Lung (tissue), 12 donors: ENCODE results near the gene GCK. TPM values are rescaled to one million over a fixed set of nuclear protein-coding genes. Genes with fewer than 3 reads are reported as not detected.

Experiments used
- ATAC-seq: fragments of 200-7000 bp; cut with Tn5 transposase; one replicate; pipeline ENCODE4 v1.9.1; 2020; ENCODE audit warnings: moderate number of reproducible peaks; ENCODE audit not compliant: insufficient read depth, low FRiP score
- DNase-seq, 3 donors: peaks; one replicate each; pipeline ENCODE4 v3.0.0-alpha.2; 2013 to 2017
- H3K27ac ChIP-seq, 2 donors: one replicate each; pipeline ENCODE4 v1.5.1; 2013; ENCODE audit warnings: mild to moderate bottlenecking in 2 of 2, moderate library complexity in 2 of 2, control low read depth in 1 of 2, inconsistent platforms in 1 of 2, low read depth in 1 of 2, low read length in 1 of 2
- H3K27me3 ChIP-seq, 3 donors: one replicate each; pipeline ENCODE4 v1.5.1; 2013; ENCODE audit warnings: low read length in 2 of 3; ENCODE audit not compliant: control insufficient read depth in 3 of 3, insufficient read depth in 3 of 3
- H3K36me3 ChIP-seq, 4 donors: one replicate each; pipeline ENCODE4 v1.5.1; 2013; ENCODE audit warnings: low read length in 4 of 4, mild to moderate bottlenecking in 1 of 4, moderate library complexity in 1 of 4; ENCODE audit not compliant: control insufficient read depth in 4 of 4, insufficient read depth in 4 of 4
- H3K4me1 ChIP-seq, 5 donors: one replicate each; pipeline ENCODE4 v1.5.1; 2013; ENCODE audit warnings: low read length in 5 of 5, mild to moderate bottlenecking in 2 of 5, moderate library complexity in 1 of 5; ENCODE audit not compliant: control insufficient read depth in 5 of 5, insufficient read depth in 5 of 5
- H3K4me3 ChIP-seq: one replicate; pipeline ENCODE4 v1.5.1; 2013; ENCODE audit warnings: mild to moderate bottlenecking, control low read depth, moderate library complexity
- H3K9ac ChIP-seq, 2 donors: one replicate each; pipeline ENCODE4 v1.5.1; 2013; ENCODE audit warnings: low read length in 2 of 2, control low read depth in 1 of 2; ENCODE audit not compliant: insufficient read depth in 1 of 2
- H3K9me3 ChIP-seq, 4 donors: one replicate each; pipeline ENCODE4 v1.5.1; 2013; ENCODE audit warnings: low read length in 3 of 4, mild to moderate bottlenecking in 1 of 4, moderate library complexity in 1 of 4; ENCODE audit not compliant: control insufficient read depth in 4 of 4, insufficient read depth in 3 of 4
- CTCF ChIP-seq: IDR thresholded peaks from 2 replicates; pipeline ENCODE4 v1.5.1; 2012; ENCODE audit warnings: mild to moderate bottlenecking; ENCODE audit errors: control extremely low read depth, extremely low read depth
- WGBS, 2 donors: extraction: QIAGEN DNeasy Blood & Tissue Kit; methylation state at CpG; one replicate each; pipeline ENCODE4 v1.1.7; 2013; 5-methylcytosine and 5-hydroxymethylcytosine counted together
- polyA plus RNA-seq, 2 donors: library from polyadenylated mRNA; stranded (reverse); fragments of 200-250 nt; gene quantifications; one replicate each; pipeline ENCODE4 v1.2.1, GENCODE V29; 2013
- total RNA-seq, 2 donors: library from RNA; depleted of rRNA in 1 of 2; stranded (reverse); fragments of >200 nt in 1 of 2; gene quantifications; one replicate each; pipeline ENCODE4 v1.2.1, GENCODE V29; 2014 to 2021
- donor health status: control.
- donor health status: control.
- donor health status: Bipolar disorder and iron deficiency.
- donor health status: healthy.
- donor health status: DM: yes; HTN: yes; CAD: no.

GCK gene
- total and polyA plus RNA-seq, 4 donors: 0.25 to 1.1 (median 0.43) TPM

- no peak for ATAC-seq
Measured at GRCh38 chr7:44196450-44196872, 7.2 kb upstream of the GCK start.

GRCh38 chr7:44195889-44196288, 6.7 kb upstream of the GCK start:
- Histone ChIP-seq H3K27me3 (peaks cover 0 to 6% (median 4%) of the 10 kb centered on the region in 3 donors), H3K4me1 (no peaks in the 10 kb centered on the region), H3K9ac (no peak overlapping the region), H3K9me3 (no peaks in the 10 kb centered on the region), H3K4me3 (no peak overlapping the region), H3K36me3 (no peaks in the 10 kb centered on the region), H3K27ac (no peak overlapping the region)
- ATAC-seq (no peak), DNase-seq (no peak)
- no peak for TF ChIP-seq CTCF
- 19 to 39% methylated on average over 1 of the region's 1 CpG for WGBS, 2 donors

More at GRCh38 chr7:44196450-44196872, 7.2 kb upstream of the GCK start:
- Histone ChIP-seq H3K9me3 (no peaks in the 10 kb centered on the region), H3K27me3 (peaks cover 0 to 4% (median 3%) of the 10 kb centered on the region in 3 donors), H3K4me3 (no peak overlapping the region), H3K4me1 (peaks cover 0 to under 1% (median 0%) of the 10 kb centered on the region in 5 donors), H3K27ac (no peak overlapping the region), H3K36me3 (no peaks in the 10 kb centered on the region), H3K9ac (no peak overlapping the region)
- peak; percentile 29 for TF ChIP-seq CTCF
- peak; percentile 62 to 69 (median 65) for DNase-seq
- WGBS, 2 donors: 40 to 50% methylated on average over 3 of the region's 3 CpGs

- WGBS, 2 donors: 84% methylated on average over 3 of the region's 3 CpGs
Measured at GRCh38 chr7:44194562-44195145, 5.4 kb upstream of the GCK start.

More at GRCh38 chr7:44194562-44195145, 5.4 kb upstream of the GCK start:
- Histone ChIP-seq H3K36me3 (no peaks in the 10 kb centered on the region), H3K27ac (no peak overlapping the region), H3K4me3 (no peak overlapping the region), H3K27me3 (peaks cover 0 to 6% (median 4%) of the 10 kb centered on the region in 3 donors), H3K9ac (no peak overlapping the region), H3K9me3 (no peaks in the 10 kb centered on the region), H3K4me1 (no peaks in the 10 kb centered on the region)
- no peak for ATAC-seq
- no peak for TF ChIP-seq CTCF
- no peak for DNase-seq
